Liver (tissue), 3 donors: Measurements from ENCODE around the gene LY6G5B.

Experiments used
- CTCF ChIP-seq: fragments of 150-350 bp; IDR thresholded peaks from 2 replicates; pipeline ENCODE4 v1.5.1; 2017; ENCODE audit warnings: improper control_type of control experiment, low read depth, low read length; ENCODE audit not compliant: missing input control
- EGR1 ChIP-seq, 2 donors: IDR thresholded peaks; 2 replicates each; pipeline ENCODE4 v1.6.1; 2016 to 2018; ENCODE audit warnings: antibody characterized with exemption in 2 of 2, low read depth in 2 of 2
- FOXA1 ChIP-seq: IDR thresholded peaks from 2 replicates; pipeline ENCODE4 v1.6.1; 2016; ENCODE audit warnings: antibody characterized with exemption
- GABPA ChIP-seq, 2 donors: IDR thresholded peaks in 1 of 2; conservative IDR thresholded peaks in 1 of 2; 2 replicates each; pipeline ENCODE4 v1.6.1; 2016; ENCODE audit warnings: antibody characterized with exemption in 2 of 2, mild to moderate bottlenecking in 1 of 2, moderate library complexity in 1 of 2
- JUND ChIP-seq, 2 donors: IDR thresholded peaks; 2 replicates each; pipeline ENCODE4 v1.6.1; 2016; ENCODE audit warnings: antibody characterized with exemption in 2 of 2
- MAX ChIP-seq: IDR thresholded peaks from 2 replicates; pipeline ENCODE4 v1.6.1; 2016; ENCODE audit warnings: antibody characterized with exemption
- RAD21 ChIP-seq, 2 donors: IDR thresholded peaks; 2 replicates each; pipeline ENCODE4 v1.6.1; 2016; ENCODE audit warnings: antibody characterized with exemption in 2 of 2, mild to moderate bottlenecking in 2 of 2
- REST ChIP-seq: IDR thresholded peaks from 2 replicates; pipeline ENCODE4 v1.6.1; 2016; ENCODE audit warnings: antibody characterized with exemption, mild to moderate bottlenecking
- SP1 ChIP-seq: IDR thresholded peaks from 2 replicates; pipeline ENCODE4 v1.6.1; 2018; ENCODE audit warnings: antibody characterized with exemption, mild to moderate bottlenecking
- TAF1 ChIP-seq: conservative IDR thresholded peaks from 2 replicates; pipeline ENCODE4 v1.6.1; 2016; ENCODE audit warnings: antibody characterized with exemption, mild to moderate bottlenecking
- ZBTB33 ChIP-seq: IDR thresholded peaks from 2 replicates; pipeline ENCODE4 v1.6.1; 2016; ENCODE audit warnings: antibody characterized with exemption
- donor health status: healthy.
- donor health status: healthy.

- TF ChIP-seq CTCF (no peak), RAD21 (IDR thresholded peaks at IDR 0.05) (no peak), FOXA1 (no peak), JUND (IDR thresholded peaks at IDR 0.05) (no peak), GABPA (IDR thresholded peaks at IDR 0.05 in 1 of 2, conservative IDR thresholded peaks at IDR 0.05 in 1 of 2) (no peak), ZBTB33 (no peak), MAX (no peak), REST (no peak), TAF1 (no peak), EGR1 (IDR thresholded peaks at IDR 0.05; ENCODE audit: low read depth in 2 of 2) (no peak), SP1 (no peak)
Measured at GRCh38 chr6:31641370-31641769, 28.4 kb upstream of the LY6G5B start.
